ENCODE measurements around the gene KRT75.

The KRT75 gene

GRCh38 chr12:52390739-52391617, 43.2 kb downstream of the KRT75 start:
- peak in 1 of 2 experiments; percentile 34 for DNase-seq

GRCh38 chr12:52389313-52390207, 44.6 kb downstream of the KRT75 start:
- DNase-seq = peak in 1 of 2 experiments; percentile 19

GRCh38 chr12:52387859-52388258, 46.3 kb downstream of the KRT75 start:
- DNase-seq = no peak

GRCh38 chr12:52385226-52385702, 48.9 kb downstream of the KRT75 start, which contains the start of gene KRT84:
KRT84 (minus strand) TSS chr12:52385652; CDS start chr12:52385585, 67 bp downstream.
- DNase-seq = no peak

- DNase-seq = no peak
These were observed 50.8 kb downstream of the KRT75 start for GRCh38 chr12:52383331-52383730.

- DNase-seq = no peak
These were observed 51.3 kb downstream of the KRT75 start for GRCh38 chr12:52382854-52383253.

GRCh38 chr12:52381206-52381605, 53.0 kb downstream of the KRT75 start:
- DNase-seq = no peak

GRCh38 chr12:52380271-52380694, 53.9 kb downstream of the KRT75 start:
- peak in 1 of 2 experiments; percentile 43 for DNase-seq

GRCh38 chr12:52379536-52379935, 54.6 kb downstream of the KRT75 start:
- no peak for DNase-seq

GRCh38 chr12:52378091-52378490, 56.1 kb downstream of the KRT75 start:
- DNase-seq = no peak

- DNase-seq = no peak
These were observed 56.9 kb downstream of the KRT75 start for GRCh38 chr12:52377266-52377665.

Data from NCI-H526 (cell line).